NCI-H345 (cell line): ENCODE results near the gene WNT10A.

Experiments used
- DNase-seq: peaks from one replicate; lab custom pipeline; 2025; lab: John Stamatoyannopoulos, UW

WNT10A gene

GRCh38 chr2:218857371-218858137, 23.1 kb upstream of the WNT10A start:
- no peak for DNase-seq

GRCh38 chr2:218858138-218858445, 22.6 kb upstream of the WNT10A start:
- DNase-seq = no peak

GRCh38 chr2:218858671-218859555, 21.7 kb upstream of the WNT10A start:
- DNase-seq = no peak

- peak; percentile 12 for DNase-seq
These were observed 21.1 kb upstream of the WNT10A start, which contains the start of gene WNT6 for GRCh38 chr2:218859556-218859987. Gene WNT6, plus strand, starts transcription at chr2:218859805. Its CDS starts 233 bp downstream, at chr2:218860038.

GRCh38 chr2:218859988-218860831, 20.4 kb upstream of the WNT10A start:
- no peak for DNase-seq

GRCh38 chr2:218860950-218861381, 19.7 kb upstream of the WNT10A start:
- no peak for DNase-seq

GRCh38 chr2:218861645-218862318, 18.9 kb upstream of the WNT10A start:
- no peak for DNase-seq

- no peak for DNase-seq
These were observed 17.6 kb upstream of the WNT10A start for GRCh38 chr2:218863021-218863520.

GRCh38 chr2:218865396-218865795, 15.3 kb upstream of the WNT10A start:
- no peak for DNase-seq

GRCh38 chr2:218865999-218866398, 14.7 kb upstream of the WNT10A start:
- DNase-seq = no peak

GRCh38 chr2:218867900-218868299, 12.8 kb upstream of the WNT10A start:
- DNase-seq = no peak

- no peak for DNase-seq
These were observed 11.6 kb upstream of the WNT10A start for GRCh38 chr2:218869064-218869463.

- DNase-seq = no peak
These were observed 9.7 kb upstream of the WNT10A start for GRCh38 chr2:218870984-218871344.

GRCh38 chr2:218871345-218872302, 9.0 kb upstream of the WNT10A start:
- no peak for DNase-seq

- DNase-seq = no peak
These were observed 7.8 kb upstream of the WNT10A start for GRCh38 chr2:218872645-218873358.

GRCh38 chr2:218873359-218874194, 7.1 kb upstream of the WNT10A start:
- no peak for DNase-seq

- no peak for DNase-seq
These were observed 4.9 kb upstream of the WNT10A start for GRCh38 chr2:218875692-218876246.

GRCh38 chr2:218876562-218877219, 4.0 kb upstream of the WNT10A start:
- DNase-seq = peak; percentile 68
